Peyer's patch (tissue), 4 donors: Measurements from ENCODE around the gene APC2. TPM values are rescaled to one million over a fixed set of nuclear protein-coding genes. Genes with fewer than 3 reads are reported as not detected.

ENCODE experiments used
- DNase-seq, 3 donors: peaks; one replicate each; pipeline ENCODE4 v3.0.0-alpha.2; 2017 to 2019
- H3K27ac ChIP-seq, 4 donors: fragments of 200-600 bp; sonication (generic); one replicate each; pipeline ENCODE4 v1.5.1; 2016 to 2019
- H3K27me3 ChIP-seq, 2 donors: fragments of 200-600 bp; sonication (generic); one replicate each; pipeline ENCODE4 v1.5.1; 2019
- H3K36me3 ChIP-seq, 3 donors: fragments of 200-600 bp; sonication (generic); one replicate each; pipeline ENCODE4 v1.5.1; 2016 to 2019
- H3K4me1 ChIP-seq, 4 donors: fragments of 200-600 bp; sonication (generic); one replicate each; pipeline ENCODE4 v1.5.1; 2016 to 2019
- H3K4me3 ChIP-seq, 4 donors: fragments of 200-600 bp; sonication (generic); 1 replicate in 3 of 4; 2 replicates in 1 of 4; pipeline ENCODE4 v1.5.1; 2016 to 2019; ENCODE audit warnings: mild to moderate bottlenecking in 1 of 4
- H3K9me3 ChIP-seq, 4 donors: fragments of 200-600 bp; sonication (generic); one replicate each; pipeline ENCODE4 v1.5.1; 2016 to 2019; ENCODE audit warnings: mild to moderate bottlenecking in 1 of 4
- POLR2A ChIP-seq, 2 donors: fragments of 450-650 bp; IDR thresholded peaks; one replicate each; pipeline ENCODE4 v1.5.1; 2017; ENCODE audit warnings: antibody characterized with exemption in 2 of 2, mild to moderate bottlenecking in 2 of 2, moderate library complexity in 2 of 2
- total RNA-seq, 4 donors: library from RNA; depleted of rRNA; stranded (reverse); fragments of >200 nt; gene quantifications; one replicate each; pipeline ENCODE4 v1.1.0, GENCODE V29; 2016
- TF ChIP-seq, protein P1 (sequence below), 6 experiments: fragments of 450-650 bp in 4 of 6; fragments of 200-600 bp in 2 of 6; sonication (generic) in 1 of 6; IDR thresholded peaks; one replicate each; pipeline ENCODE4 v1.5.1; 2017 to 2019; ENCODE audit warnings: antibody characterized with exemption in 6 of 6, mild to moderate bottlenecking in 3 of 6, moderate library complexity in 1 of 6

Gene APC2
- total RNA-seq, 4 donors from 2014 or later: 0.18 to 0.76 (median 0.27) TPM; not detected in 1

- Histone ChIP-seq H3K4me1 (peaks cover 0 to 23% (median 13%) of the 10 kb centered on the region in 4 donors), H3K4me3 (no peak overlapping the region), H3K27me3 (peaks cover 0 to 75% of the 10 kb centered on the region in 2 donors), H3K36me3 (no peaks in the 10 kb centered on the region), H3K27ac (no peak overlapping the region), H3K9me3 (peaks cover 0 to 6% (median 0%) of the 10 kb centered on the region in 4 donors)
- no peak for DNase-seq
- TF ChIP-seq POLR2A (IDR thresholded peaks at IDR 0.05): no peak
- TF ChIP-seq, protein P1, sequence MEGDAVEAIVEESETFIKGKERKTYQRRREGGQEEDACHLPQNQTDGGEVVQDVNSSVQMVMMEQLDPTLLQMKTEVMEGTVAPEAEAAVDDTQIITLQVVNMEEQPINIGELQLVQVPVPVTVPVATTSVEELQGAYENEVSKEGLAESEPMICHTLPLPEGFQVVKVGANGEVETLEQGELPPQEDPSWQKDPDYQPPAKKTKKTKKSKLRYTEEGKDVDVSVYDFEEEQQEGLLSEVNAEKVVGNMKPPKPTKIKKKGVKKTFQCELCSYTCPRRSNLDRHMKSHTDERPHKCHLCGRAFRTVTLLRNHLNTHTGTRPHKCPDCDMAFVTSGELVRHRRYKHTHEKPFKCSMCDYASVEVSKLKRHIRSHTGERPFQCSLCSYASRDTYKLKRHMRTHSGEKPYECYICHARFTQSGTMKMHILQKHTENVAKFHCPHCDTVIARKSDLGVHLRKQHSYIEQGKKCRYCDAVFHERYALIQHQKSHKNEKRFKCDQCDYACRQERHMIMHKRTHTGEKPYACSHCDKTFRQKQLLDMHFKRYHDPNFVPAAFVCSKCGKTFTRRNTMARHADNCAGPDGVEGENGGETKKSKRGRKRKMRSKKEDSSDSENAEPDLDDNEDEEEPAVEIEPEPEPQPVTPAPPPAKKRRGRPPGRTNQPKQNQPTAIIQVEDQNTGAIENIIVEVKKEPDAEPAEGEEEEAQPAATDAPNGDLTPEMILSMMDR (IDR thresholded peaks at IDR 0.05): no peak
These were observed 3.0 kb downstream of the APC2 start for GRCh38 chr19:1452802-1453524.

- Histone ChIP-seq H3K9me3 (peaks cover 0 to 6% (median 0%) of the 10 kb centered on the region in 4 donors), H3K36me3 (no peaks in the 10 kb centered on the region), H3K27me3 (peaks cover 0 to 73% of the 10 kb centered on the region in 2 donors), H3K4me3 (no peak overlapping the region), H3K4me1 (peaks cover 0 to 23% (median 13%) of the 10 kb centered on the region in 4 donors), H3K27ac (no peak overlapping the region)
- no peak for DNase-seq
- TF ChIP-seq, protein P1 (IDR thresholded peaks at IDR 0.05): no peak
- no peak for TF ChIP-seq POLR2A (IDR thresholded peaks at IDR 0.05)
These were observed 3.8 kb downstream of the APC2 start for GRCh38 chr19:1453525-1454364.

- peak in 2 of 3 donors; percentile 39 to 65 for DNase-seq
- Histone ChIP-seq H3K4me3 (peak overlapping the region in 2 of 4 donors; percentile 6 to 8), H3K4me1 (peaks cover 0 to 23% (median 10%) of the 10 kb centered on the region in 4 donors), H3K9me3 (peaks cover 0 to 6% (median 0%) of the 10 kb centered on the region in 4 donors), H3K36me3 (no peaks in the 10 kb centered on the region), H3K27ac (no peak overlapping the region), H3K27me3 (peaks cover 0 to 63% of the 10 kb centered on the region in 2 donors)
- TF ChIP-seq, protein P1 (IDR thresholded peaks at IDR 0.05): no peak
- TF ChIP-seq POLR2A (IDR thresholded peaks at IDR 0.05): no peak
These were observed 5.0 kb downstream of the APC2 start for GRCh38 chr19:1455002-1455335.

DNA sequence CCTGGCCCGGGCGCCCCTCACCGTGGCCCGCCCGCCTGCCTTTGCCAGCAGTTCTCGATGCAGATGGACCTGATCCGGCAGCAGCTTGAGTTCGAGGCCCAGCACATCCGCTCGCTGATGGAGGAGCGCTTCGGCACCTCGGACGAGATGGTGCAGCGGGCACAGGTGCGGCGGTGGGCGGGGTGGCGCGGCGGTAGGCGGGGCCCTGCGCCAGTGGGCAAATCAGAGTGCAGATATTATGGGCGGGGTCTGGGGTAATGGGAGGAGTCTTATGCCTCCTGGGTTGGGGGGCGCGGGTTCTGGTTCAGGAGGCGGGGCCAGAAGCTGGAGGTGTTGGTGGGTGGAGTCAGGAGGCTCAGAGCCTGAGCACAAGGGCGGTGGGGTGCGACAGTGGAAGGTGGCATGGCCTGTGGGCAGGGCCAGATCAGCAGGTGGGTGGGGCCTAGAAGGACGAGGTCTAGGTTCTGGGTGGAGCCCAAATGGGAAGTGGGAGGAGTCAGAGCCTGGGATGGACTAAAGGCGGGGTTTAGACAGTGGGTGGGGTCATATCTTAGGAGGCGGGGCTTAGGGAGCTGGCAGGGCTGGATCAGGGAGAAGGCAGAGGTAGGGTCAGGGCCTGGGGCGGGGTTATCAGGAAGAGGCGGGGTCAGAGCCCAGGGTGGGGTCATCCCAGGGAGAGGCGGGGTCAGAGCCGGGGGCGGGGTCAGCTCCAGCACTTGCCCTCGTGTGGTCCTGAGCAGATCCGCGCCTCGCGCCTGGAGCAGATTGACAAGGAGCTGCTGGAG lies 5.6 kb downstream of the APC2 start:
- Histone ChIP-seq H3K4me3 (peak overlapping the region in 2 of 4 donors; percentile 6 to 8), H3K27ac (no peak overlapping the region), H3K36me3 (no peaks in the 10 kb centered on the region), H3K4me1 (peaks cover 0 to 23% (median 9%) of the 10 kb centered on the region in 4 donors), H3K9me3 (peaks cover 0 to 6% (median 0%) of the 10 kb centered on the region in 4 donors), H3K27me3 (peaks cover 0 to 57% of the 10 kb centered on the region in 2 donors)
- no peak for TF ChIP-seq POLR2A (IDR thresholded peaks at IDR 0.05)
- TF ChIP-seq, protein P1 (IDR thresholded peaks at IDR 0.05): no peak
- peak; percentile 22 to 92 (median 85) for DNase-seq
